Neural progenitor cell (in vitro differentiated cells): ENCODE data around the gene RSPO3. TPM values are rescaled to one million over a fixed set of nuclear protein-coding genes. Genes with fewer than 3 reads are reported as not detected.
"Not testable (repeated sequence)": the region's sequence is repeated elsewhere in the genome, so short reads cannot be mapped to it uniquely, and the experiment has no call there.

Experiments used
- DNase-seq: peaks from one replicate; pipeline ENCODE4 v3.0.0-alpha.2; 2016; ENCODE audit warnings: low spot score
- H2AFZ ChIP-seq: fragments of 200-600 bp; sonication (generic); replicated peaks from 2 replicates; pipeline ENCODE4 v1.6.1; 2016; ENCODE audit warnings: antibody characterized with exemption
- H3F3A ChIP-seq: fragments of 200-600 bp; sonication (generic); 2 replicates; pipeline ENCODE4 v1.6.1; 2016; ENCODE audit warnings: antibody characterized with exemption, low read depth
- H3K27ac ChIP-seq: fragments of 200-600 bp; sonication (generic); 2 replicates; pipeline ENCODE4 v1.5.1; 2016; ENCODE audit warnings: mild to moderate bottlenecking
- H3K27me3 ChIP-seq: fragments of 200-600 bp; sonication (generic); 2 replicates; pipeline ENCODE4 v1.6.1; 2016; ENCODE audit warnings: mild to moderate bottlenecking, moderate library complexity
- H3K36me3 ChIP-seq: fragments of 200-600 bp; sonication (generic); 2 replicates; pipeline ENCODE4 v1.5.1; 2016
- H3K4me1 ChIP-seq: fragments of 200-600 bp; sonication (generic); 2 replicates; pipeline ENCODE4 v1.6.1; 2016; ENCODE audit warnings: mixed run types
- H3K4me2 ChIP-seq: fragments of 200-600 bp; sonication (generic); 2 replicates; pipeline ENCODE4 v1.6.1; 2016
- H3K4me3 ChIP-seq: fragments of 200-600 bp; sonication (generic); 2 replicates; pipeline ENCODE4 v1.5.1; 2016
- H3K79me2 ChIP-seq: fragments of 200-600 bp; sonication (generic); 2 replicates; pipeline ENCODE4 v1.6.1; 2016; ENCODE audit warnings: low read depth
- H3K9ac ChIP-seq: fragments of 200-600 bp; sonication (generic); 2 replicates; pipeline ENCODE4 v1.6.1; 2016
- H3K9me3 ChIP-seq: fragments of 200-600 bp; sonication (generic); 2 replicates; pipeline ENCODE4 v1.5.1; 2016; ENCODE audit warnings: low read depth
- H4K20me1 ChIP-seq: fragments of 200-600 bp; sonication (generic); 2 replicates; pipeline ENCODE4 v1.6.1; 2016; ENCODE audit warnings: low read depth
- H3K27ac Mint-ChIP-seq: 3 replicates; pipeline ENCODE4 v1.8.0; 2021; ENCODE audit warnings: mixed read lengths
- H3K27me3 Mint-ChIP-seq: 2 replicates; pipeline ENCODE4 v1.8.0; 2022; ENCODE audit warnings: low read depth, mild to moderate bottlenecking, inconsistent platforms, moderate library complexity, mixed read lengths; ENCODE audit not compliant: insufficient read depth
- H3K36me3 Mint-ChIP-seq: 3 replicates; pipeline ENCODE4 v1.8.0; 2021; ENCODE audit warnings: mixed read lengths
- H3K4me1 Mint-ChIP-seq: 3 replicates; pipeline ENCODE4 v1.8.0; 2021; ENCODE audit warnings: mixed read lengths
- H3K4me3 Mint-ChIP-seq: 3 replicates; pipeline ENCODE4 v1.8.0; 2021; ENCODE audit warnings: mild to moderate bottlenecking, moderate library complexity, mixed read lengths
- H3K9me3 Mint-ChIP-seq: 3 replicates; pipeline ENCODE4 v1.8.0; 2020; ENCODE audit warnings: mixed read lengths
- CTCF ChIP-seq: fragments of 200-600 bp; sonication (generic); IDR thresholded peaks from 2 replicates; pipeline ENCODE4 v1.5.1; 2017; ENCODE audit warnings: antibody characterized with exemption, mild to moderate bottlenecking
- EZH2 ChIP-seq: fragments of 200-600 bp; sonication (generic); IDR thresholded peaks from 2 replicates; pipeline ENCODE4 v1.6.1; 2017; ENCODE audit warnings: antibody characterized with exemption, mild to moderate bottlenecking, moderate library complexity
- EZH2phosphoT487 ChIP-seq: fragments of 200-600 bp; sonication (generic); IDR thresholded peaks from 2 replicates; pipeline ENCODE4 v1.6.1; 2017; ENCODE audit warnings: antibody characterized with exemption
- total RNA-seq: library from RNA; depleted of rRNA; stranded (reverse); fragments of >200 nt; gene quantifications from 2 replicates; pipeline ENCODE4 v1.2.3, GENCODE V29; 2015; ENCODE audit warnings: low replicate concordance

RSPO3 gene
- total RNA-seq, 1 donor from 2014 or later: 2.4 TPM

DNA sequence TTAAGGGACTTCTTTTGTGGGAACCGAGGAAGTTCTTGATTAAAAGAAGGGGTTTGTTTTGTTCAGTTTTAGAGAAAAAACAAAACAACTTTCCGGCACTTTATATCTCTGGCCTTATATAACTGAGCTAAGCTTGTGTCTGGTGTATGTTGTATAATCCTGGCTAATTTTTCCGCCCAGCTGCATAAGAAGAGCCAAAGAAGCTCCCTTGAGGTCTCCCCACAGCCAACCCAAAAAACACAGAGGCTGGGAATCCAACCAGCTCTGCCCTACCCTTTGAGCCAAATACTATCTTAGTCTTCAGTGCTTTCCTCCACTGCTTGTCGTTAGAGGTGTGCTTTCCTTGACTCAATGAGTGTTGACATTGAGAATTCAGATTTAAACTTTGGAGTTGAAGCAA, 102.7 kb downstream of the RSPO3 start:
- H3K27me3 Mint-ChIP-seq: peaks cover 2% of the 10 kb centered on the region

DNA sequence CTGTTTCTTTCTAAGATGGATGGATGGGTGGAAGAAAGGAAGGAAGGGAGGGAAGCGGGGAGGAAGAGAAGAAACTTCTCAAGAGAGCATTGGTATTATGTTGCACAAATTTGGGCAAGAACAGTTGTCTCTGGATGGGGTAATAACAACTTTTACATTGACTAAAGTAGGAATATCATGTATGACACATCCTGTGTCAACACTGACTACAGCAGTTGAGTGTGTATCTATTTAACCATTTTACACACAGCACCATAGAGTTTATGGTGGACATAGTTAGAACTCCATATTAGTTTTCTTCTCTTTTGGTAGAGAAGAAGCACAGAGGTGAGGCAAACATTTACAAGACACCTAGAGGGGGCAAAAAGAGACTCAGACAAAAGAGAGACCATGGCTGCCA, 103.9 kb downstream of the RSPO3 start:
- no peak overlapping the region for H3K4me3 Mint-ChIP-seq

More for the DNA sequence above, 102.7 kb downstream of the RSPO3 start:
- H4K20me1 ChIP-seq: no peaks in the 10 kb centered on the region
- no peak overlapping the region for H3K9ac ChIP-seq
- Mint-ChIP-seq H3K36me3 (no peaks in the 10 kb centered on the region), H3K27ac (no peak overlapping the region), H3K4me1 (no peaks in the 10 kb centered on the region), H3K4me3 (no peak overlapping the region), H3K9me3 (no peaks in the 10 kb centered on the region)
- no peak overlapping the region for H3K27ac ChIP-seq
- no peak overlapping the region for H2AFZ ChIP-seq
- no peak overlapping the region for H3K4me3 ChIP-seq
- DNase-seq: no peak
- no peaks in the 10 kb centered on the region for H3K79me2 ChIP-seq
- H3K27me3 ChIP-seq: no peaks in the 10 kb centered on the region
- no peaks in the 10 kb centered on the region for H3K36me3 ChIP-seq
- no peak overlapping the region for H3K4me2 ChIP-seq
- no peak for TF ChIP-seq EZH2phosphoT487
- no peak for TF ChIP-seq CTCF
- no peak for TF ChIP-seq EZH2
- H3K4me1 ChIP-seq: no peaks in the 10 kb centered on the region
- H3K9me3 ChIP-seq: no peaks in the 10 kb centered on the region
- H3F3A ChIP-seq: no peaks in the 10 kb centered on the region

DNA sequence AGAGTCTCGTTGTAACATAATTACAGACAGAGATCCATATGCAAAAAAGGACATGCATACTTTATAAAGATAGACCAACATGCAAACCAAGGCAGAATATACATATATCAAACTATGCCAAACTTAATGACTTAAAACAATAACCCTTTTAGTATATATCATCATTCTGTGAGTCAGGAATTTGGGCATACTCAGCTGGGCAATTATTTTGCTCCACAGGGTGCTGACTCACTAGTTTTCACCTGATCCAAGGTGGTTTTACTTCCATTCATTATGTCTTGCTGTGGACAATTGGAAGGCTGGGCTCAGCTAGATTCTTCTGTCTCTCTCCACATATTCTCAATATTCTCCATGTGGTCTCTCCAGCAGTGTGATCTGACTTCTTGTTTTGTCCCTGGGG, 107.0 kb downstream of the RSPO3 start:
- Histone ChIP-seq H3K27ac (no peak overlapping the region), H3K4me1 (no peaks in the 10 kb centered on the region), H3K79me2 (no peaks in the 10 kb centered on the region), H3K36me3 (no peaks in the 10 kb centered on the region), H4K20me1 (no peaks in the 10 kb centered on the region), H3K27me3 (no peaks in the 10 kb centered on the region), H2AFZ (no peak overlapping the region), H3K4me3 (no peak overlapping the region), H3K9ac (no peak overlapping the region), H3K9me3 (no peaks in the 10 kb centered on the region), H3F3A (no peaks in the 10 kb centered on the region), H3K4me2 (no peak overlapping the region)
- no peaks in the 10 kb centered on the region for H3K36me3 Mint-ChIP-seq
- DNase-seq: no peak
- H3K4me1 Mint-ChIP-seq: no peaks in the 10 kb centered on the region
- H3K4me3 Mint-ChIP-seq: no peak overlapping the region
- TF ChIP-seq EZH2phosphoT487: no peak
- TF ChIP-seq CTCF: no peak
- no peak for TF ChIP-seq EZH2
- H3K27ac Mint-ChIP-seq: no peak overlapping the region
- H3K9me3 Mint-ChIP-seq: no peaks in the 10 kb centered on the region
- peaks cover 2% of the 10 kb centered on the region for H3K27me3 Mint-ChIP-seq

More for the DNA sequence above, 103.9 kb downstream of the RSPO3 start:
- Mint-ChIP-seq H3K27ac (no peak overlapping the region), H3K36me3 (no peaks in the 10 kb centered on the region), H3K9me3 (no peaks in the 10 kb centered on the region), H3K4me1 (no peaks in the 10 kb centered on the region), H3K27me3 (peaks cover 2% of the 10 kb centered on the region)
- Histone ChIP-seq H3K4me1 (no peaks in the 10 kb centered on the region), H3K27ac (no peak overlapping the region), H3K4me3 (no peak overlapping the region), H3K4me2 (no peak overlapping the region), H3K36me3 (no peaks in the 10 kb centered on the region), H3K9me3 (no peaks in the 10 kb centered on the region), H3F3A (no peaks in the 10 kb centered on the region), H3K27me3 (no peaks in the 10 kb centered on the region), H2AFZ (no peak overlapping the region), H3K79me2 (no peaks in the 10 kb centered on the region), H3K9ac (no peak overlapping the region), H4K20me1 (no peaks in the 10 kb centered on the region)
- no peak for DNase-seq
- TF ChIP-seq EZH2phosphoT487 (no peak), CTCF (no peak), EZH2 (no peak)

GRCh38 chr6:127233819-127234218, 115.3 kb downstream of the RSPO3 start:
- H3K9me3 Mint-ChIP-seq: peaks cover 29% of the 10 kb centered on the region
- not testable (repeated sequence) for H3K27ac ChIP-seq, DNase-seq, H2AFZ ChIP-seq, H3K27ac Mint-ChIP-seq, H3K9ac ChIP-seq, H3K4me1 ChIP-seq, H3K27me3 Mint-ChIP-seq, H3K4me3 Mint-ChIP-seq, H3K27me3 ChIP-seq, H3K36me3 Mint-ChIP-seq, H3K4me2 ChIP-seq, H3K9me3 ChIP-seq, H3K36me3 ChIP-seq, H3K4me3 ChIP-seq, H3F3A ChIP-seq, H3K79me2 ChIP-seq, H4K20me1 ChIP-seq, H3K4me1 Mint-ChIP-seq
